OCI-LY1 (cell line): ENCODE data around the gene KRT6B.

Source experiments
- H2AFZ ChIP-seq: fragments of 200-600 bp; sonication (generic), shearing (Covaris generic); 2 replicates; pipeline ENCODE4 v1.6.0; 2014; ENCODE audit warnings: antibody characterized with exemption, mild to moderate bottlenecking, low read length
- H3F3A ChIP-seq: fragments of 200-600 bp; sonication (generic), shearing (Covaris generic); 2 replicates; pipeline ENCODE4 v1.6.0; 2014; ENCODE audit warnings: mild to moderate bottlenecking, antibody characterized with exemption, low read length, moderate library complexity; ENCODE audit not compliant: insufficient read depth
- H3K27ac ChIP-seq: fragments of 200-600 bp; sonication (generic); 2 replicates; pipeline ENCODE4 v1.5.1; 2014; ENCODE audit warnings: low read length, mixed run types, mild to moderate bottlenecking, low read depth; ENCODE audit not compliant: poor library complexity, severe bottlenecking
- H3K27me3 ChIP-seq: fragments of 200-600 bp; sonication (generic); 2 replicates; pipeline ENCODE4 v1.6.0; 2014; ENCODE audit warnings: antibody characterized with exemption, mild to moderate bottlenecking, low read length, moderate library complexity; ENCODE audit not compliant: insufficient read depth
- H3K36me3 ChIP-seq: fragments of 200-600 bp; sonication (generic); 2 replicates; pipeline ENCODE4 v1.6.1; 2014; ENCODE audit warnings: mild to moderate bottlenecking, antibody characterized with exemption, low read length, moderate library complexity, mixed read lengths; ENCODE audit not compliant: insufficient read depth
- H3K4me1 ChIP-seq: fragments of 200-600 bp; sonication (generic); 2 replicates; pipeline ENCODE4 v1.5.1; 2014; ENCODE audit warnings: mild to moderate bottlenecking, low read length, moderate library complexity; ENCODE audit not compliant: insufficient read depth, severe bottlenecking
- H3K4me2 ChIP-seq: fragments of 200-600 bp; sonication (generic), shearing (Covaris generic); 2 replicates; pipeline ENCODE4 v1.6.1; 2014; ENCODE audit warnings: low read length
- H3K4me3 ChIP-seq: fragments of 200-600 bp; sonication (generic); 2 replicates; pipeline ENCODE4 v1.5.1; 2014; ENCODE audit warnings: low read length, low read depth, mild to moderate bottlenecking, mixed read lengths; ENCODE audit not compliant: poor library complexity, severe bottlenecking
- H3K79me2 ChIP-seq: fragments of 200-600 bp; shearing (Covaris generic); 2 replicates; pipeline ENCODE4 v1.6.1; 2016; ENCODE audit warnings: mixed run types, low read length, mixed read lengths; ENCODE audit not compliant: insufficient read depth
- H3K9ac ChIP-seq: fragments of 200-600 bp; sonication (generic), shearing (Covaris generic); 2 replicates; pipeline ENCODE4 v1.6.1; 2014; ENCODE audit warnings: mild to moderate bottlenecking, low read length, mixed read lengths
- H3K9me2 ChIP-seq: fragments of 200-600 bp; sonication (generic), shearing (Covaris generic); 2 replicates; pipeline ENCODE4 v1.6.1; 2014; ENCODE audit warnings: low read depth, mild to moderate bottlenecking, low read length, mixed read lengths
- H3K9me3 ChIP-seq: fragments of 200-600 bp; shearing (Covaris generic); 2 replicates; pipeline ENCODE4 v1.6.1; 2014; ENCODE audit warnings: low read length, mixed read lengths
- H4K20me1 ChIP-seq: fragments of 200-600 bp; sonication (generic), shearing (Covaris generic); 2 replicates; pipeline ENCODE4 v1.6.0; 2016; ENCODE audit warnings: mild to moderate bottlenecking, low read length; ENCODE audit not compliant: insufficient read depth
- CTCF ChIP-seq: fragments of 200-600 bp; sonication (generic), shearing (Covaris generic); IDR thresholded peaks from 2 replicates; pipeline ENCODE4 v1.5.1; 2017; ENCODE audit warnings: mild to moderate bottlenecking, antibody characterized with exemption, low read length, moderate library complexity, mixed read lengths
- EZH2 ChIP-seq: fragments of 200-600 bp; sonication (generic), shearing (Covaris generic); IDR thresholded peaks from 2 replicates; pipeline ENCODE4 v1.8.0; 2017; ENCODE audit warnings: borderline replicate concordance, mixed run types, mild to moderate bottlenecking, antibody characterized with exemption, low read length, moderate library complexity, mixed read lengths

The KRT6B gene

DNA sequence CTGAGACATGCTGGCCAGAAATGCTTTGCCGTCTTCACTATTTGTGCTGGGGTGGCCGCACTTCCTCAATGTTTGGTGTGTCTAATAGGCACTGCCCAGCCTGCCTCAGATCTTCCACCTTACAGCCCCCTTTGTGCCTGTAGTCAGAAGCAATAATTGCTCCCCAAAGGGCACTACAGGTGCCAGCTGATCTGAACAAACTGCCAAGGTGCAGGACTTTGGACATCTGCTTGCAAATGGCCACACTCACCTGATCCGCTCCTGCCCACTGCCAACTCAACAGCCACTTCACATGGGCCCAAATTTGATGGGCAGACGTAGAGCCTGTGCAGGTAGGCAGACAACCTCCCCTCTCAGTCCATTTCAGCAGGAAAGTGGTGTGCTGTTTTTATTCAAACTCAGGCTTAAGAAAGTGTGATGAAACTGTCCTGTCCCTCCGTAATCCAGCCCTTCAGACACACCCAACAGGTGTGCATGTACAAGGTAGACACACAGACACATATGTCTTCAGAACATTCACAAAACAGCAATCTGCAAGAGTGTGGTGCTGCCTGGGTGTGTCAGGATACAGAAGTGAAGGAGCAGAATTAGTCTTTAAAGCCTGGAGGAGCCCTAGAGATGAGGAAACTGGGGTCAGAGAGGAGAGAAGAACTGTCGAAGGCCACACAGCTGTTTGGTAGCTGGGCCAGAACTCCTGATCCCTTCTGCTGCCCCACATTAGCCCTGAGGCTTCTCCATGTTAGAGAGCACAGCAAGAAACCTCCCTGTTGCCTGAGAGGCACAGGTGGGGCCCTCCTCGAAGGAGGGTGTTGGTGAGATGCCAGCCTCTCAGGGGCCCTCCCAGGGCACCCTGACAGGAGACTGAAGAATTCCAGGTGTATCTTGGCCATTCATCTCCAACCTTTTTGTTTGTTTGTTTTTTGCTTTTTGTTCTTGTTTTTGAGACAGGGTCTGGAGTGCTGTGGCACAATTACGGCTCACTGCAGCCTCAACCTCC is 13.3 kb downstream of the KRT6B start:
- no peaks in the 10 kb centered on the region for H3F3A ChIP-seq
- no peak overlapping the region for H3K9ac ChIP-seq
- H3K4me3 ChIP-seq: no peak overlapping the region
- no peak overlapping the region for H3K4me2 ChIP-seq
- H3K9me3 ChIP-seq: no peaks in the 10 kb centered on the region
- H4K20me1 ChIP-seq: no peaks in the 10 kb centered on the region
- no peak overlapping the region for H2AFZ ChIP-seq
- TF ChIP-seq EZH2: no peak
- no peak for TF ChIP-seq CTCF
- H3K9me2 ChIP-seq: no peaks in the 10 kb centered on the region
- no peak overlapping the region for H3K27ac ChIP-seq
- H3K79me2 ChIP-seq: no peaks in the 10 kb centered on the region
- no peaks in the 10 kb centered on the region for H3K36me3 ChIP-seq
- no peaks in the 10 kb centered on the region for H3K4me1 ChIP-seq
- peaks cover 3% of the 10 kb centered on the region for H3K27me3 ChIP-seq

- TF ChIP-seq CTCF (no peak), EZH2 (no peak)
- no peak overlapping the region for H3K27ac ChIP-seq
- no peaks in the 10 kb centered on the region for H3K79me2 ChIP-seq
- no peaks in the 10 kb centered on the region for H3K9me3 ChIP-seq
- H3F3A ChIP-seq: no peaks in the 10 kb centered on the region
- no peak overlapping the region for H3K9ac ChIP-seq
- H3K4me2 ChIP-seq: no peak overlapping the region
- no peaks in the 10 kb centered on the region for H3K36me3 ChIP-seq
- no peak overlapping the region for H3K4me3 ChIP-seq
- H3K4me1 ChIP-seq: no peaks in the 10 kb centered on the region
- no peaks in the 10 kb centered on the region for H3K9me2 ChIP-seq
- no peaks in the 10 kb centered on the region for H4K20me1 ChIP-seq
- H3K27me3 ChIP-seq: no peaks in the 10 kb centered on the region; the same call in 1 of the 2 replicates
- no peak overlapping the region for H2AFZ ChIP-seq
Measured at GRCh38 chr12:52437508-52437907, 14.4 kb downstream of the KRT6B start.

- no peaks in the 10 kb centered on the region; the same call in 1 of the 2 replicates for H3K27me3 ChIP-seq
- H3K79me2 ChIP-seq: no peaks in the 10 kb centered on the region
- H3K4me3 ChIP-seq: no peak overlapping the region
- no peaks in the 10 kb centered on the region for H4K20me1 ChIP-seq
- no peaks in the 10 kb centered on the region for H3K4me1 ChIP-seq
- no peaks in the 10 kb centered on the region for H3K36me3 ChIP-seq
- H3F3A ChIP-seq: no peaks in the 10 kb centered on the region
- no peak overlapping the region for H3K27ac ChIP-seq
- no peak overlapping the region for H2AFZ ChIP-seq
- no peaks in the 10 kb centered on the region for H3K9me3 ChIP-seq
- TF ChIP-seq EZH2: no peak
- TF ChIP-seq CTCF: no peak
- H3K9me2 ChIP-seq: no peaks in the 10 kb centered on the region
- no peak overlapping the region for H3K4me2 ChIP-seq
- no peak overlapping the region for H3K9ac ChIP-seq
Measured at GRCh38 chr12:52436828-52437474, 15.0 kb downstream of the KRT6B start.
